Thyroid gland (tissue), 4 donors: Measurements from ENCODE around the gene CCDC3. TPM values are rescaled to one million over a fixed set of nuclear protein-coding genes. Genes with fewer than 3 reads are reported as not detected.

Experiments used
- DNase-seq, 2 donors: peaks; one replicate each; pipeline ENCODE4 v3.0.0-alpha.2; 2019
- H3K27ac ChIP-seq, 3 donors: fragments of 200-600 bp; sonication (generic); 1 replicate in 2 of 3; 2 replicates in 1 of 3; pipeline ENCODE4 v1.5.1; 2016 to 2019; ENCODE audit warnings: mild to moderate bottlenecking in 1 of 3, moderate library complexity in 1 of 3
- H3K27me3 ChIP-seq: fragments of 200-600 bp; sonication (generic); one replicate; pipeline ENCODE4 v1.5.1; 2019
- H3K36me3 ChIP-seq, 2 donors: fragments of 200-600 bp; sonication (generic); one replicate each; pipeline ENCODE4 v1.5.1; 2016 to 2019
- H3K4me1 ChIP-seq, 2 donors: fragments of 200-600 bp; sonication (generic); one replicate each; pipeline ENCODE4 v1.5.1; 2017 to 2019
- H3K4me3 ChIP-seq, 3 donors: fragments of 200-600 bp; sonication (generic); replicated peaks in 1 of 3; 1 replicate in 2 of 3; 2 replicates in 1 of 3; pipeline ENCODE4 v1.5.1; 2016; ENCODE audit warnings: mild to moderate bottlenecking in 1 of 3
- H3K9me3 ChIP-seq: fragments of 200-600 bp; sonication (generic); one replicate; pipeline ENCODE4 v1.5.1; 2017
- CTCF ChIP-seq, 6 experiments: fragments of 200-600 bp in 3 of 6; fragments of 450-650 bp in 3 of 6; sonication (generic) in 3 of 6; IDR thresholded peaks; one replicate each; pipeline ENCODE4 v1.5.1; 2016 to 2019; ENCODE audit warnings: antibody characterized with exemption in 6 of 6, mild to moderate bottlenecking in 2 of 6, inconsistent platforms in 1 of 6, moderate library complexity in 1 of 6
- POLR2A ChIP-seq, 2 donors: fragments of 450-650 bp; IDR thresholded peaks; one replicate each; pipeline ENCODE4 v1.6.1; 2017; ENCODE audit warnings: antibody characterized with exemption in 2 of 2, mild to moderate bottlenecking in 2 of 2, moderate library complexity in 1 of 2
- WGBS, 2 donors: methylation state at CpG; one replicate each; pipeline ENCODE4 v1.1.5; 2017; 5-methylcytosine and 5-hydroxymethylcytosine counted together
- intact Hi-C: fragments of 100-400 bp; cut with DNase I; formaldehyde crosslinking; loops from one replicate; pipeline ENCODE4 v1.15.1; 2023
- total RNA-seq, 4 donors: library from RNA; depleted of rRNA; stranded (reverse); fragments of >200 nt; gene quantifications; one replicate each; pipeline ENCODE4 v1.2.3, GENCODE V29; 2016

The CCDC3 gene
- total RNA-seq, 4 donors from 2014 or later, result 4.7 to 18.7 (median 7.3) TPM

GRCh38 chr10:12934777-12935176 lies 66.7 kb downstream of the CCDC3 start:
- H3K4me3 ChIP-seq, result no peak overlapping the region
- no peaks in the 10 kb centered on the region for H3K4me1 ChIP-seq
- TF ChIP-seq CTCF (IDR thresholded peaks at IDR 0.05) (no peak), POLR2A (IDR thresholded peaks at IDR 0.05) (no peak)
- no peak overlapping the region for H3K27ac ChIP-seq
- no peaks in the 10 kb centered on the region for H3K27me3 ChIP-seq
- no peak for DNase-seq
- H3K36me3 ChIP-seq, result no peaks in the 10 kb centered on the region
- H3K9me3 ChIP-seq, result no peaks in the 10 kb centered on the region
- WGBS, 2 donors, result 95 to 97% methylated on average over 4 of the region's 4 CpGs
- intact Hi-C loops, result no loop called here

- H3K4me3 ChIP-seq, result no peak overlapping the region
- H3K27me3 ChIP-seq, result no peaks in the 10 kb centered on the region
- no peaks in the 10 kb centered on the region for H3K36me3 ChIP-seq
- H3K27ac ChIP-seq, result no peak overlapping the region
- H3K4me1 ChIP-seq, result no peaks in the 10 kb centered on the region
- no peak for DNase-seq
- WGBS, 2 donors, result 82% methylated on average over 2 of the region's 2 CpGs
- no peak for TF ChIP-seq POLR2A (IDR thresholded peaks at IDR 0.05)
- TF ChIP-seq CTCF (IDR thresholded peaks at IDR 0.05), result no peak
- intact Hi-C loops, result no loop called here
- H3K9me3 ChIP-seq, result no peaks in the 10 kb centered on the region
These were observed 72.1 kb downstream of the CCDC3 start for GRCh38 chr10:12929381-12929780.

GRCh38 chr10:12928571-12928970 lies 72.9 kb downstream of the CCDC3 start:
- Histone ChIP-seq H3K4me3 (no peak overlapping the region), H3K4me1 (no peaks in the 10 kb centered on the region), H3K36me3 (no peaks in the 10 kb centered on the region), H3K9me3 (no peaks in the 10 kb centered on the region), H3K27me3 (no peaks in the 10 kb centered on the region), H3K27ac (no peak overlapping the region)
- 87 to 97% methylated on average over 6 of the region's 6 CpGs for WGBS, 2 donors
- DNase-seq, result no peak
- intact Hi-C loops, result no loop called here
- TF ChIP-seq POLR2A (IDR thresholded peaks at IDR 0.05), result no peak
- TF ChIP-seq CTCF (IDR thresholded peaks at IDR 0.05), result no peak

GRCh38 chr10:12927896-12928295 lies 73.6 kb downstream of the CCDC3 start:
- Histone ChIP-seq H3K4me1 (no peaks in the 10 kb centered on the region), H3K36me3 (no peaks in the 10 kb centered on the region), H3K27ac (no peak overlapping the region), H3K27me3 (no peaks in the 10 kb centered on the region), H3K4me3 (no peak overlapping the region), H3K9me3 (no peaks in the 10 kb centered on the region)
- DNase-seq, result no peak
- WGBS, 2 donors, result 79 to 93% methylated on average over 1 of the region's 1 CpG
- intact Hi-C loops, result no loop called here
- TF ChIP-seq CTCF (IDR thresholded peaks at IDR 0.05) (no peak), POLR2A (IDR thresholded peaks at IDR 0.05) (no peak)

- intact Hi-C loops, result no loop called here
- 94 to 95% methylated on average over 1 of the region's 1 CpG for WGBS, 2 donors
- Histone ChIP-seq H3K36me3 (no peaks in the 10 kb centered on the region), H3K9me3 (no peaks in the 10 kb centered on the region), H3K27me3 (no peaks in the 10 kb centered on the region), H3K4me1 (peaks cover 2 to 6% of the 10 kb centered on the region in 2 donors), H3K27ac (no peak overlapping the region), H3K4me3 (no peak overlapping the region)
- TF ChIP-seq CTCF (IDR thresholded peaks at IDR 0.05), result no peak
- no peak for TF ChIP-seq POLR2A (IDR thresholded peaks at IDR 0.05)
- no peak for DNase-seq
These were observed 75.7 kb downstream of the CCDC3 start for GRCh38 chr10:12925845-12926244.
